GM06990 (cell line): ENCODE measurements around the gene FBXO36.
"Not testable (repeated sequence)": the region's sequence is repeated elsewhere in the genome, so short reads cannot be mapped to it uniquely, and the experiment has no call there.

Experiments
- DNase-seq: peaks from one replicate; pipeline ENCODE4 v3.0.0-alpha.2; 2011; ENCODE audit not compliant: insufficient read length; ENCODE audit errors: extremely low read depth
- H3K27me3 ChIP-seq: replicated peaks from 2 replicates; pipeline ENCODE4 v1.6.0; 2011; ENCODE audit warnings: low read length; ENCODE audit not compliant: control insufficient read depth, insufficient read depth
- H3K36me3 ChIP-seq: 2 replicates; pipeline ENCODE4 v1.5.1; 2011; ENCODE audit warnings: low read length; ENCODE audit not compliant: control insufficient read depth, insufficient read depth
- H3K4me3 ChIP-seq: replicated peaks from 2 replicates; pipeline ENCODE4 v1.5.1; 2011; ENCODE audit warnings: low read depth, mild to moderate bottlenecking, control low read depth, low read length
- TF ChIP-seq, protein P1 (sequence below): IDR thresholded peaks from 2 replicates; pipeline ENCODE4 v1.5.1; 2011; ENCODE audit warnings: low read length, control low read depth, mild to moderate bottlenecking, inconsistent platforms; ENCODE audit not compliant: insufficient read depth, poor library complexity, severe bottlenecking

Gene FBXO36

GRCh38 chr2:229917793-229918192 lies 4.5 kb upstream of the FBXO36 start:
- no peak for DNase-seq
- TF ChIP-seq, protein P1, sequence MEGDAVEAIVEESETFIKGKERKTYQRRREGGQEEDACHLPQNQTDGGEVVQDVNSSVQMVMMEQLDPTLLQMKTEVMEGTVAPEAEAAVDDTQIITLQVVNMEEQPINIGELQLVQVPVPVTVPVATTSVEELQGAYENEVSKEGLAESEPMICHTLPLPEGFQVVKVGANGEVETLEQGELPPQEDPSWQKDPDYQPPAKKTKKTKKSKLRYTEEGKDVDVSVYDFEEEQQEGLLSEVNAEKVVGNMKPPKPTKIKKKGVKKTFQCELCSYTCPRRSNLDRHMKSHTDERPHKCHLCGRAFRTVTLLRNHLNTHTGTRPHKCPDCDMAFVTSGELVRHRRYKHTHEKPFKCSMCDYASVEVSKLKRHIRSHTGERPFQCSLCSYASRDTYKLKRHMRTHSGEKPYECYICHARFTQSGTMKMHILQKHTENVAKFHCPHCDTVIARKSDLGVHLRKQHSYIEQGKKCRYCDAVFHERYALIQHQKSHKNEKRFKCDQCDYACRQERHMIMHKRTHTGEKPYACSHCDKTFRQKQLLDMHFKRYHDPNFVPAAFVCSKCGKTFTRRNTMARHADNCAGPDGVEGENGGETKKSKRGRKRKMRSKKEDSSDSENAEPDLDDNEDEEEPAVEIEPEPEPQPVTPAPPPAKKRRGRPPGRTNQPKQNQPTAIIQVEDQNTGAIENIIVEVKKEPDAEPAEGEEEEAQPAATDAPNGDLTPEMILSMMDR = no peak
- H3K36me3 ChIP-seq = peaks cover 5% of the 10 kb centered on the region

DNA sequence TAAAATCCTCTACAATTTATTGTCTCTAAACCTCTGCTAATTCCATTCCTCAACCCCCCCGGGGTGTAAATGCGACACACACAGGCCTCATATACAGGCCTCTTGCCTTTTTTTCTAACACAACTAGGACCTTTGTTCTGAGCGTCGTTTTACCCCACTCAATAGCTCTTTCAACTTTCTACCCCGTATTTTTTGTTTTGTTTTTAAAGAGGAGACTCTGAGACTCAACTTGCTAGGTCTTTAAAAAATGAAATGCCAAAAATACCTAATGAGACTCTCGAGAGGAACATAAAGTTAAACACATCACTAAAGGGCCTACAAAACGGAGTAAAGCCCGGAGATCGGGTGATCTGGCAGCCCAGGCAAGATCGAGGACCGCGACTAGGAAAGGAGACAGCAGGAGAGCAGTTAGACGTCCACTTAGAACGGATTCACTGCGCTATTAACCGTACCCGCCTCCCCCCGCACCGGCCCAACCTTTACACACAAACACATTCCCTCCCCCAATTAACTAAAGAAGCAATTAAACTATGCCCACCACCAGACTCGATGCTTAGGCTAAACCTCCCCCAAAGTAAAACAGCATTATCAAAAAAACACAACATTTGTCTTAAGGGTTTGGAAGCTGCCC lies 2.2 kb upstream of the FBXO36 start:
- DNase-seq = peak; percentile 22
- Histone ChIP-seq H3K27me3 (no peaks in the 10 kb centered on the region), H3K4me3 (peak overlapping the region; percentile 90), H3K36me3 (peaks cover 5% of the 10 kb centered on the region)
- TF ChIP-seq, protein P1 = no peak

More at GRCh38 chr2:229917793-229918192, 4.5 kb upstream of the FBXO36 start:
- Histone ChIP-seq H3K4me3 (no peak overlapping the region), H3K27me3 (no peaks in the 10 kb centered on the region)

DNA sequence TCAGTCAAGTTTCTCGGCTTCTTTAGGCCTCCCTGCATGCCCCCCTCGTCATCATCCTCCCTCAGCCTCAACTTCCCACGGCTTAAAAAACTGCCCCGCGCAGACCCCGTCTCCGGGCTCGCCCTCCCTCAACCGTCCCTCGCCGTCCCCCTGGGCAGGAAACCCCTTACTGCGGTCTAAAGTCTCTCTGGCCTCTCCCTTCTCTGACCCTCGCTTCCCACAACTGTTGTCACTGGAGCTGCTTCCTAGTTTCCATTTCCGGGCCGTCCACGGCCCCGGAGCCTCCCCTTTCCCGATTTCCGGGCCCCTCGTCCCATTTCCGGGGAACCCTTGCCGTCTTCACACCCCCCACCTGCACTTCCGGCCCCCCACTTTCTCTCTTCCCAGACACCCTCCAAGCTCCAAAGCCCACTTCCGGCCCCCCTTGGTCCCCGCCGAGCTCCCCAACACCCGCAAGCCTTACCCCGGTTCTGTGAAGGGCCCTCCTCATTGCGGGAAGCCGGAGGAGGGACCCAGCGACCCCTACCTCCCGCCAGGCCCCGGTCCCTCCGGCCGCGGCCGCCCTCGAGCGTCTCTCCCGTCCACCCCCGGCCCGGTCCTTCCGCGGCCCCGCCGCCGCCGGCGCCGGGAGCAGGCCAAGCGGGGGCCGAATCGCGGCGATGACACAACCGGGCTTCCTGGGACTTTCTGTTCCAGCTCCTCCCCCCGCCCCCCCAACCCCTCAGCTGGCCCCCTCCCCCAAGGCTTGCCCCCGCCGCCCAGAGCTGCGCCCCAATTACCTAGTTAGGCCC lies 1.0 kb upstream of the FBXO36 start:
- no peaks in the 10 kb centered on the region for H3K27me3 ChIP-seq
- peak; percentile 82 for DNase-seq
- H3K4me3 ChIP-seq = peak overlapping the region; percentile 90
- TF ChIP-seq, protein P1 = no peak
- H3K36me3 ChIP-seq = peaks cover 5% of the 10 kb centered on the region

DNA sequence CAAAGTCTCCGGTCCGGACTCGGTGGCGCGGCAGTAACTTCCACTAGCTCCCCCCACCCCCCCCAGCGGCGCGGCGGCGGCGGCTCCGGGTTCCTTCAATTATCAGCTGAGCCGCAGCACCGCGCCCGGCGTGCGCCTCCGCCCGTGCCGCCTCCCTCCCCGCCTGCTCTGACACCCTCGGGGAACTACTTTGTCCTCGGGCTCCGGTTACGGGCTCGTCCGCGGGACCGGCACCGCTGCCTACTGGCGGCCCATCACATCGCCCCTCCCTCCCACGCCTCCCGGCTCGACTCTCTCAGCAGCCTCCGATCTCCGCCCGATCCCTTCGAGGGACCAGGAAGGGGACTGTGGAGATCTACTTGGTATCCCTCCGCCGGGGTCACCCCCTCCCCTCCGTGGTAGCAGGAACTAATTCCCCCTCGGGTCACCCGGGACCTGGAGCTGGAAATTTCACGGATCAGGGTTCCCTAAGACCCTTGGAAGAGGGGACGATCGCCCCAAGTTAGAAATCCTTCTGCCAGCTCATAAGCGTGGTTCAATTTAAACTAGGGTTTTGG lies 333 bp upstream of the FBXO36 start, which contains the start of gene TRIP12:
TSS of gene TRIP12 (minus strand) at position 118 of the 557 bp plus-strand sequence. CDS start 41,930 bp downstream, outside the sequence.
- Histone ChIP-seq H3K36me3 (peaks cover 5% of the 10 kb centered on the region), H3K4me3 (peak within 1 kb of the TSS; percentile 90), H3K27me3 (no peaks in the 10 kb centered on the region)
- TF ChIP-seq, protein P1 = no peak
- DNase-seq = peak; percentile 100

DNA sequence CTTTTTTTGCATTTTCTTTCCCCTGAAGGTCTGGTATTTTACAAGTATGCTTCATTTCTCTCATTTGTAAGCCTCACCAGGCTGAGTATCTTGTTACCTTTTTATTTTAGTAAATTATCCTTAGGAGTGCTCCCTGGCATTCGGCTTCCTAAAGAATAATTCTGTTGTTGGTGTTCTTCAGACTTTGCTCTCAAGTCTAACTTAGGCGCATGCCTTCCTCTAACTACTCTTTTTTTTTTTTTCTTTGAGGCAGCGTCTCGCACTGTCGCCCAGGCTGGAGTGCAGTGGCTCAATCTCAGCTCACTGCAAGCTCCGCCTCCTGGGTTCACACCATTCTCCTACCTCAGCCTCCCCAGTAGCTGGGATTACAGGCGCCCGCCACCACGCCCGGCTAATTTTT lies 2.2 kb downstream of the FBXO36 start:
- not testable (repeated sequence) for H3K36me3 ChIP-seq, DNase-seq

GRCh38 chr2:229925201-229925600 lies 2.9 kb downstream of the FBXO36 start:
- no peak for DNase-seq
- no peak overlapping the region for H3K4me3 ChIP-seq
- TF ChIP-seq, protein P1 = no peak
- H3K27me3 ChIP-seq = no peaks in the 10 kb centered on the region
- no peaks in the 10 kb centered on the region for H3K36me3 ChIP-seq

More for the DNA sequence above, 2.2 kb downstream of the FBXO36 start:
- H3K27me3 ChIP-seq, H3K4me3 ChIP-seq: not testable (repeated sequence)
